Heart left ventricle (tissue), 13 donors: Measurements from ENCODE around the gene PRIMPOL.

Source experiments
- CTCF ChIP-seq, 12 donors: fragments of 200-600 bp; sonication (generic) in 4 of 12; IDR thresholded peaks; one replicate each; pipeline versions ENCODE4 v1.5.0 to v1.8.0; 2018 to 2022; ENCODE audit warnings: antibody characterized with exemption in 12 of 12, mild to moderate bottlenecking in 5 of 12
- POLR2A ChIP-seq, 2 donors: fragments of 450-650 bp; IDR thresholded peaks; one replicate each; pipeline ENCODE4 v1.6.1; 2017; ENCODE audit warnings: antibody characterized with exemption in 2 of 2, mild to moderate bottlenecking in 2 of 2, moderate library complexity in 2 of 2
- donor health status: ischemic (EF 13 %, LVEDD 7.1; RV severe dilation, severe dysfunction).
- donor health status: DM: no; HTN: yes; CAD: no.
- donor health status: DM: no; HTN: no; CAD: no.
- donor health status: ischemic (EF 25% LVEDD 6.9; RV normal size, moderate dysfunction).
- donor health status: ischemic (EF 25% LVEDD 5.7; RV mildly dilated, moderate dysfunction).
- donor health status: ischemic (EF 35%, LVEDD 5.7; RV mildly dilated, moderate dysfunction).
- donor health status: nonischemic (EF 11% LVEDD 7.7; RV severe dilation, severe dysfunction).
- donor health status: DM: yes; HTN: yes; CAD: no.
- donor health status: PGD.
- donor health status: ischemic (EF 29% LVEDD 5.4; RV normal size, mild dysfunction).
- donor health status: nonischemic (EF 23%, LVEDD 6.1; RV moderate dilation, normal function).

GRCh38 chr4:184684491-184685189 is 35.1 kb downstream of the PRIMPOL start:
- no peak for TF ChIP-seq CTCF (IDR thresholded peaks at IDR 0.05)
- TF ChIP-seq POLR2A (IDR thresholded peaks at IDR 0.05): no peak
